Measurements from ENCODE around the gene SYNJ2.
"Not testable (repeated sequence)": the region's sequence is repeated elsewhere in the genome, so short reads cannot be mapped to it uniquely, and the experiment has no call there.

Gene SYNJ2

GRCh38 chr6:157981395-157982101 lies at the start of gene SYNJ2:
Gene SYNJ2 (plus strand): TSS chr6:157981863. CDS start chr6:157981962, 99 bp downstream.
- TF ChIP-seq Cebpa-rat (IDR thresholded peaks at IDR 0.05) = no peak
- H3K4me2 ChIP-seq = peak within 1 kb of the TSS; percentile 98 to 100 (median 99)
- H3K27ac ChIP-seq = peak within 1 kb of the TSS; percentile 40 to 82 (median 68); a peak in 21 of 22 replicates
- H4K20me1 ChIP-seq = peaks cover 0 to 34% (median 0%) of the 10 kb centered on the region in 11 experiments; a peak in 6 of 22 replicates
- no peaks in the 10 kb centered on the region for H3K9me3 ChIP-seq (replicated peaks in 1 of 11)
- H3K4me1 ChIP-seq = peaks cover 26 to 83% (median 76%) of the 10 kb centered on the region in 10 experiments
- H3K36me3 ChIP-seq = no peaks in the 10 kb centered on the region
- H3K4me3 ChIP-seq = peak within 1 kb of the TSS; percentile 71 to 84 (median 78)
- peak within 1 kb of the TSS; percentile 72 to 87 (median 77) for H3K9ac ChIP-seq
- H3K27me3 ChIP-seq = peaks cover 17 to 66% (median 28%) of the 10 kb centered on the region in 11 experiments; a peak in 21 of 22 replicates

GRCh38 chr6:157935786-157936185 lies 45.9 kb upstream of the SYNJ2 start:
- no peaks in the 10 kb centered on the region for H3K27me3 ChIP-seq
- H3K36me3 ChIP-seq = peaks cover 0 to 100% (median 0%) of the 10 kb centered on the region in 11 experiments; a peak in 4 of 22 replicates
- H4K20me1 ChIP-seq = peaks cover 0 to 14% (median 0%) of the 10 kb centered on the region in 11 experiments; a peak in 3 of 22 replicates
- no peak overlapping the region for H3K4me2 ChIP-seq
- H3K9me3 ChIP-seq (replicated peaks in 1 of 11) = no peaks in the 10 kb centered on the region
- no peak for TF ChIP-seq Cebpa-rat (IDR thresholded peaks at IDR 0.05)
- no peak overlapping the region for H3K9ac ChIP-seq
- no peak overlapping the region for H3K27ac ChIP-seq
- H3K4me3 ChIP-seq = no peak overlapping the region
- H3K4me1 ChIP-seq = peaks cover 0 to 5% (median 0%) of the 10 kb centered on the region in 10 experiments; a peak in 4 of 20 replicates

- peaks cover 0 to 5% (median 0%) of the 10 kb centered on the region in 10 experiments; a peak in 4 of 20 replicates for H3K4me1 ChIP-seq
- no peak for TF ChIP-seq Cebpa-rat (IDR thresholded peaks at IDR 0.05)
- no peaks in the 10 kb centered on the region for H3K27me3 ChIP-seq
- H3K4me2 ChIP-seq = no peak overlapping the region
- no peak overlapping the region for H3K4me3 ChIP-seq
- no peak overlapping the region for H3K9ac ChIP-seq
- H4K20me1 ChIP-seq = peaks cover 0 to 14% (median 0%) of the 10 kb centered on the region in 11 experiments; a peak in 3 of 22 replicates
- H3K9me3 ChIP-seq (replicated peaks in 1 of 11) = no peaks in the 10 kb centered on the region
- peaks cover 0 to 100% (median 0%) of the 10 kb centered on the region in 11 experiments; a peak in 5 of 22 replicates for H3K36me3 ChIP-seq
- H3K27ac ChIP-seq = no peak overlapping the region
Observed at GRCh38 chr6:157937318-157937717, 44.3 kb upstream of the SYNJ2 start.

GRCh38 chr6:157937916-157938315 lies 43.7 kb upstream of the SYNJ2 start:
- H3K4me3 ChIP-seq = no peak overlapping the region

GRCh38 chr6:157940375-157941036 lies 41.2 kb upstream of the SYNJ2 start:
- not testable (repeated sequence) for H3K4me3 ChIP-seq; H3K27ac ChIP-seq; H3K27me3 ChIP-seq; H3K4me2 ChIP-seq; H3K9me3 ChIP-seq (replicated peaks in 1 of 11); H3K9ac ChIP-seq
- H3K36me3 ChIP-seq = peaks cover 0 to 100% (median 0%) of the 10 kb centered on the region in 11 experiments; a peak in 5 of 22 replicates
- H3K4me1 ChIP-seq = peaks cover 0 to 10% (median 0%) of the 10 kb centered on the region in 10 experiments; a peak in 4 of 20 replicates
- H4K20me1 ChIP-seq = peaks cover 0 to 21% (median 0%) of the 10 kb centered on the region in 11 experiments; a peak in 3 of 22 replicates

More at GRCh38 chr6:157937916-157938315, 43.7 kb upstream of the SYNJ2 start:
- no peak overlapping the region; a peak in 2 of 22 replicates for H3K4me2 ChIP-seq
- H3K36me3 ChIP-seq = peaks cover 0 to 100% (median 0%) of the 10 kb centered on the region in 11 experiments; a peak in 5 of 22 replicates
- no peak overlapping the region for H3K27ac ChIP-seq
- H3K27me3 ChIP-seq = no peaks in the 10 kb centered on the region
- H4K20me1 ChIP-seq = peaks cover 0 to 18% (median 0%) of the 10 kb centered on the region in 11 experiments; a peak in 3 of 22 replicates
- no peak for TF ChIP-seq Cebpa-rat (IDR thresholded peaks at IDR 0.05)
- no peak overlapping the region for H3K9ac ChIP-seq
- no peaks in the 10 kb centered on the region for H3K9me3 ChIP-seq (replicated peaks in 1 of 11)
- peaks cover 0 to 5% (median 0%) of the 10 kb centered on the region in 10 experiments; a peak in 4 of 20 replicates for H3K4me1 ChIP-seq

- Histone ChIP-seq H3K9me3 (replicated peaks in 1 of 11) (no peaks in the 10 kb centered on the region), H3K4me2 (no peak overlapping the region), H4K20me1 (peaks cover 0 to 20% (median 0%) of the 10 kb centered on the region in 11 experiments; a peak in 3 of 22 replicates), H3K27ac (no peak overlapping the region), H3K36me3 (peaks cover 0 to 94% (median 0%) of the 10 kb centered on the region in 11 experiments; a peak in 5 of 22 replicates), H3K9ac (no peak overlapping the region), H3K27me3 (peaks cover 0 to 5% (median 0%) of the 10 kb centered on the region in 11 experiments; a peak in 1 of 22 replicates), H3K4me3 (no peak overlapping the region), H3K4me1 (peaks cover 0 to 10% (median 0%) of the 10 kb centered on the region in 10 experiments; a peak in 4 of 20 replicates)
- no peak for TF ChIP-seq Cebpa-rat (IDR thresholded peaks at IDR 0.05)
Observed at GRCh38 chr6:157941101-157941863, 40.4 kb upstream of the SYNJ2 start.

- Histone ChIP-seq H3K9ac (no peak overlapping the region), H3K4me1 (peaks cover 0 to 10% (median 0%) of the 10 kb centered on the region in 10 experiments; a peak in 4 of 20 replicates), H3K27me3 (peaks cover 0 to 5% (median 0%) of the 10 kb centered on the region in 11 experiments; a peak in 1 of 22 replicates), H3K4me3 (no peak overlapping the region), H4K20me1 (peaks cover 0 to 17% (median 0%) of the 10 kb centered on the region in 11 experiments; a peak in 3 of 22 replicates), H3K9me3 (replicated peaks in 1 of 11) (no peaks in the 10 kb centered on the region), H3K27ac (no peak overlapping the region), H3K4me2 (no peak overlapping the region), H3K36me3 (peaks cover 0 to 83% (median 0%) of the 10 kb centered on the region in 11 experiments; a peak in 5 of 22 replicates)
- TF ChIP-seq Cebpa-rat (IDR thresholded peaks at IDR 0.05) = no peak
Observed at GRCh38 chr6:157942351-157942750, 39.3 kb upstream of the SYNJ2 start.

All from BLaER1 treated with 17β-estradiol and CSF1 and Interleukin-3, amounts not matched to agents 10 nM and 100 nM (cell line).